Iris pigment epithelial cell (primary cell): ENCODE results near the gene STARD10.

ENCODE experiments used
- DNase-seq: peaks from one replicate; pipeline ENCODE4 v3.0.0-alpha.2; 2011; ENCODE audit warnings: low read depth

STARD10 gene

DNA sequence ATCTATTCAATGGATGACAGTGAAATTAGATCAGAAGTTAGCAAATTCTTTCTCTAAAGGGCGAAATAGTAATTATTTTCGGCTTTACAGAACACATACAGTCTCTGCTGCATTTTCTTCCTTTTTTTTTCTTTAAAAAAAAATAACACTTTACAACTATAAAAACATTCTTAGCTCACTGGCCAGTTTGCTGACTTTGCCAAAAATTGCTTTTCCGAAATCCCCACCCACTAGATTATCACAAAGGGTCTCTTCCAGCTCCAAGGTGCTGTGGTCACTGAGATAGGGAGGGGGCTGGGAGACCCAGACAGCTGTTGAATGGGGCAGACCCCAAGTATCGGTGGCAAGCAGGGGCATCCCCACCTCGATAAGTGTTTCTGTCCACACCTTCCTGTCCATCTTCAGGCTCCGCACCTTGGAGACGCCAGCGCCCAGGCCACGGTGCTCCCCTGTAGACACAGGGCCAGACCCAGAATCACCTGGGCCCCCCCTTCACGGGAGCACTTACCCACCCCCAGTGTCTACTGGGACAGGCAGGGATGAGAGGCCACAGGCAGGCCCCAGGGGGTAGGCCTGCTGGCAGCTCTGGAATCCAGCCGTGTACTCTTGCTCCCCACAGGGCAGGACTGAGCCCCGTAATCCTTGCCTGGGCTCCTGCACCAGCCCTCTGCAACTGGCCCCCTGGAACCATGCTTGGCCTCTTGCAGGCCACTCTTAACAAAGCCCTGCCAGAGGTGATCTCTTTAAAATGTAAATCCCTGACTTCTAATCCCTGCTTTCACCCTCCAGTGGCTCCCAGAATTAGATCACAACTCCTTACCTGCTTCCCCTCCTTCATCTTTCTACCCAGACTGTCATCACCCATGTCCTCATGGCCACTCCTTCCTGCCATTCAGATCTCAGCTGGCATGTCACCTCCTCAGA is 88.1 kb downstream of the STARD10 start:
- DNase-seq, result no peak

DNA sequence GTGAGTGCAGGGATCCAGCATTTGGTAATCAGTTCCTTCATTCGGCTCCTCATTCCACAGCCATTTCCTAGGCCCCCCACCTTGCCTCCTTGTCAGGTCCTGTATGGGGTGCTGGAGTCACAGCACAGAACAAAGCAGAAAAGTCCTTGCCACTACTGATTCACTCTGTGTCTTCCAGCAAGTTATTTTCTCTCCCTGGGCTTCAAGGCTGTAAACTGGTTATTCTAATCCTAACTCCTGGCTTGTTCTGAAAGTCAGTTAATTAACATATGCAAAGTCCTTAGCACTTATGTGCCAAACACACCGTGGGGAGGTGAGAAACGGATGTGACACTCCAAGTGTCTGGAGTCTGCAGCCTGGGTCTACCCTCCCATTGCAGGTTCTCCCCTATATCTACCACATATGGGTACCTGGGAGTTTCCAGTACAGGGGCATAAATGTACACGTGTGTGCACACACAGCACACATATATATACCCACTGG is 89.0 kb downstream of the STARD10 start:
- no peak for DNase-seq
